ENCODE results near the gene CCDC81. TPM values are rescaled to one million over a fixed set of nuclear protein-coding genes. Genes with fewer than 3 reads are reported as not detected.

The CCDC81 gene
- total and polyA plus RNA-seq, 2 of the 13 experiments (the other 11 are each of a cell fraction or from before 2014, with no cell fraction given) = 0.15 to 0.22 TPM

DNA sequence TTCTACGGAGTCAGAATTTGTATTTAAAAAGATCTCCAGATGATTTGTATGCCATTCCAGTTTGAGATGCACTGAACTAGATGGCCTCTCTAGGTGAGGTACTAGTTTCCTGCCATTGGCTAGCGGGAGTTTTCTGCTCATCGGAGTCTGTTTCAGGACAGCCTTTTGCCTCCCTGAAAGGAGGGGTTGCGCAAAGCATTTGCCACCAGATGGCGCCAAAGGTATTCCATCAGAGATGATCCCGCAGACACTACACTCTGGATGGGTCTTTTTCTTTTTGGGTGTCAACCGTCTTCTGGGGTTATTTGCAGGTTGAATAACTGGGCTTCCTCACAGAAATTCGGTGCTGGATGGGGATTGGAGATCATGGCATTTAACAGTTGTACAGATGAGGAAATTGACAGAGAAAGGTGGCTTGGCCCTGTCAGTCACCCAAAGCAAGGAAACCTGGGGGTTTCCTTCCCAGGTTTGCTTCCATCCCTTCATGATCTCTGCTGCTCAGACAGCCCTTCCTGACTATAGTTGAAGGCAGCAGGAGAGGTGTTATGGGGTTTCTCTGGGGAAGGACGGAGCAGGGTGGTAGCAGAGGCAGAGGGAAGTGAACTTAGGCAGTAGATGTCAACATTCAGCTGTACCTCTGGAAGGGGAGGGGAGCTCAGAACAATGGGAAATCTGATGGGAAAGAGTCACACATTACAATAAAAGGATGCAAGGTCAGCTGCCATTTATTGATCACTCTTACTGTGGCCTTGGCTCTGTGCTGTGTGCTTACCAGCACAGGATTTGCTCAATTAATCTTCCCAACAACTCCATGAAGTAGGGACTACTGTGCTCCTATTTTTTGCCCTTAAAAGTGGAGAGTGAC is 81.6 kb downstream of the CCDC81 start (continued):
- no peak for TF ChIP-seq ZBTB42 (CRISPR knock-in tag; IDR thresholded peaks at IDR 0.05)
- TF ChIP-seq ZNF512 (CRISPR knock-in tag; IDR thresholded peaks at IDR 0.05) = no peak
- no peak for TF ChIP-seq ZC3H13 (CRISPR knock-in tag; IDR thresholded peaks at IDR 0.05)
- no peak for TF ChIP-seq ATF1 (CRISPR knock-in tag; IDR thresholded peaks at IDR 0.05)
- TF ChIP-seq ATF4 (CRISPR knock-in tag; IDR thresholded peaks at IDR 0.05) = no peak
- TF ChIP-seq MXD1 (CRISPR knock-in tag; IDR thresholded peaks at IDR 0.05) = no peak
- no peak for TF ChIP-seq ZNF180 (CRISPR knock-in tag; IDR thresholded peaks at IDR 0.05; ENCODE audit: borderline replicate concordance, low read depth)
- 0 out of 2 replicates have a peak, but pooled peaks have one; percentile 42 for TF ChIP-seq ZNF788 (CRISPR knock-in tag; IDR thresholded peaks at IDR 0.05; ENCODE audit: borderline replicate concordance)
- TF ChIP-seq ZSCAN12 (CRISPR knock-in tag; IDR thresholded peaks at IDR 0.05) = no peak
- TF ChIP-seq SETDB1 (CRISPR knock-in tag; IDR thresholded peaks at IDR 0.05; ENCODE audit: borderline replicate concordance) = no peak
- TF ChIP-seq MAZ (IDR thresholded peaks at IDR 0.05; ENCODE audit: borderline replicate concordance, low read depth, low read length) = no peak
- TF ChIP-seq MAZ (CRISPR knock-in tag; IDR thresholded peaks at IDR 0.05; ENCODE audit: low read depth) = peak; percentile 53; the same call in 1 of the 2 replicates
- TF ChIP-seq, protein P1, sequence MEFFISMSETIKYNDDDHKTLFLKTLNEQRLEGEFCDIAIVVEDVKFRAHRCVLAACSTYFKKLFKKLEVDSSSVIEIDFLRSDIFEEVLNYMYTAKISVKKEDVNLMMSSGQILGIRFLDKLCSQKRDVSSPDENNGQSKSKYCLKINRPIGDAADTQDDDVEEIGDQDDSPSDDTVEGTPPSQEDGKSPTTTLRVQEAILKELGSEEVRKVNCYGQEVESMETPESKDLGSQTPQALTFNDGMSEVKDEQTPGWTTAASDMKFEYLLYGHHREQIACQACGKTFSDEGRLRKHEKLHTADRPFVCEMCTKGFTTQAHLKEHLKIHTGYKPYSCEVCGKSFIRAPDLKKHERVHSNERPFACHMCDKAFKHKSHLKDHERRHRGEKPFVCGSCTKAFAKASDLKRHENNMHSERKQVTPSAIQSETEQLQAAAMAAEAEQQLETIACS (CRISPR knock-in tag; IDR thresholded peaks at IDR 0.05) = no peak
- no peak for TF ChIP-seq NKX3-1 (CRISPR knock-in tag; IDR thresholded peaks at IDR 0.05)
- no peak for TF ChIP-seq PAX8 (CRISPR knock-in tag; IDR thresholded peaks at IDR 0.05; ENCODE audit: borderline replicate concordance)
- TF ChIP-seq JUND (CRISPR knock-in tag; IDR thresholded peaks at IDR 0.05) = no peak
- no peak for TF ChIP-seq KLF16 (CRISPR knock-in tag; IDR thresholded peaks at IDR 0.05)
- no peak for TF ChIP-seq SUZ12 (IDR thresholded peaks at IDR 0.05; ENCODE audit: low read depth, low read length)
- no peak for TF ChIP-seq ZNF766 (CRISPR knock-in tag; IDR thresholded peaks at IDR 0.05; ENCODE audit: borderline replicate concordance)
- no peak for TF ChIP-seq ZNF639 (CRISPR knock-in tag; conservative IDR thresholded peaks at IDR 0.05)
- TF ChIP-seq ATF7-NPFF (CRISPR knock-in tag; IDR thresholded peaks at IDR 0.05; ENCODE audit: low read depth) = no peak
- TF ChIP-seq CTCF (CRISPR knock-in tag; IDR thresholded peaks at IDR 0.05) = peak; percentile 92
